OCI-LY1 (cell line): ENCODE results near the gene TMA7B.

Source experiments
- H2AFZ ChIP-seq: fragments of 200-600 bp; sonication (generic), shearing (Covaris generic); 2 replicates; pipeline ENCODE4 v1.6.0; 2014; ENCODE audit warnings: antibody characterized with exemption, mild to moderate bottlenecking, low read length
- H3F3A ChIP-seq: fragments of 200-600 bp; sonication (generic), shearing (Covaris generic); 2 replicates; pipeline ENCODE4 v1.6.0; 2014; ENCODE audit warnings: mild to moderate bottlenecking, antibody characterized with exemption, low read length, moderate library complexity; ENCODE audit not compliant: insufficient read depth
- H3K27ac ChIP-seq: fragments of 200-600 bp; sonication (generic); 2 replicates; pipeline ENCODE4 v1.5.1; 2014; ENCODE audit warnings: low read length, mixed run types, mild to moderate bottlenecking, low read depth; ENCODE audit not compliant: poor library complexity, severe bottlenecking
- H3K27me3 ChIP-seq: fragments of 200-600 bp; sonication (generic); 2 replicates; pipeline ENCODE4 v1.6.0; 2014; ENCODE audit warnings: antibody characterized with exemption, mild to moderate bottlenecking, low read length, moderate library complexity; ENCODE audit not compliant: insufficient read depth
- H3K36me3 ChIP-seq: fragments of 200-600 bp; sonication (generic); 2 replicates; pipeline ENCODE4 v1.6.1; 2014; ENCODE audit warnings: mild to moderate bottlenecking, antibody characterized with exemption, low read length, moderate library complexity, mixed read lengths; ENCODE audit not compliant: insufficient read depth
- H3K4me1 ChIP-seq: fragments of 200-600 bp; sonication (generic); 2 replicates; pipeline ENCODE4 v1.5.1; 2014; ENCODE audit warnings: mild to moderate bottlenecking, low read length, moderate library complexity; ENCODE audit not compliant: insufficient read depth, severe bottlenecking
- H3K4me2 ChIP-seq: fragments of 200-600 bp; sonication (generic), shearing (Covaris generic); 2 replicates; pipeline ENCODE4 v1.6.1; 2014; ENCODE audit warnings: low read length
- H3K4me3 ChIP-seq: fragments of 200-600 bp; sonication (generic); 2 replicates; pipeline ENCODE4 v1.5.1; 2014; ENCODE audit warnings: low read length, low read depth, mild to moderate bottlenecking, mixed read lengths; ENCODE audit not compliant: poor library complexity, severe bottlenecking
- H3K79me2 ChIP-seq: fragments of 200-600 bp; shearing (Covaris generic); 2 replicates; pipeline ENCODE4 v1.6.1; 2016; ENCODE audit warnings: mixed run types, low read length, mixed read lengths; ENCODE audit not compliant: insufficient read depth
- H3K9ac ChIP-seq: fragments of 200-600 bp; sonication (generic), shearing (Covaris generic); 2 replicates; pipeline ENCODE4 v1.6.1; 2014; ENCODE audit warnings: mild to moderate bottlenecking, low read length, mixed read lengths
- H3K9me2 ChIP-seq: fragments of 200-600 bp; sonication (generic), shearing (Covaris generic); 2 replicates; pipeline ENCODE4 v1.6.1; 2014; ENCODE audit warnings: low read depth, mild to moderate bottlenecking, low read length, mixed read lengths
- H3K9me3 ChIP-seq: fragments of 200-600 bp; shearing (Covaris generic); 2 replicates; pipeline ENCODE4 v1.6.1; 2014; ENCODE audit warnings: low read length, mixed read lengths
- H4K20me1 ChIP-seq: fragments of 200-600 bp; sonication (generic), shearing (Covaris generic); 2 replicates; pipeline ENCODE4 v1.6.0; 2016; ENCODE audit warnings: mild to moderate bottlenecking, low read length; ENCODE audit not compliant: insufficient read depth
- CTCF ChIP-seq: fragments of 200-600 bp; sonication (generic), shearing (Covaris generic); IDR thresholded peaks from 2 replicates; pipeline ENCODE4 v1.5.1; 2017; ENCODE audit warnings: mild to moderate bottlenecking, antibody characterized with exemption, low read length, moderate library complexity, mixed read lengths
- EZH2 ChIP-seq: fragments of 200-600 bp; sonication (generic), shearing (Covaris generic); IDR thresholded peaks from 2 replicates; pipeline ENCODE4 v1.8.0; 2017; ENCODE audit warnings: borderline replicate concordance, mixed run types, mild to moderate bottlenecking, antibody characterized with exemption, low read length, moderate library complexity, mixed read lengths

Gene TMA7B

GRCh38 chr22:39995393-39996252 is 35.4 kb downstream of the TMA7B start:
- Histone ChIP-seq H3K4me1 (no peaks in the 10 kb centered on the region), H3K27me3 (no peaks in the 10 kb centered on the region; the same call in 1 of the 2 replicates), H2AFZ (no peak overlapping the region), H3K9me2 (no peaks in the 10 kb centered on the region), H3K36me3 (no peaks in the 10 kb centered on the region), H3K9me3 (no peaks in the 10 kb centered on the region), H3K79me2 (no peaks in the 10 kb centered on the region), H3K27ac (no peak overlapping the region), H3F3A (no peaks in the 10 kb centered on the region), H3K4me3 (no peak overlapping the region), H4K20me1 (no peaks in the 10 kb centered on the region), H3K9ac (no peak overlapping the region), H3K4me2 (no peak overlapping the region)
- TF ChIP-seq CTCF (no peak), EZH2 (no peak)

- Histone ChIP-seq H3K4me2 (no peak overlapping the region), H3F3A (no peaks in the 10 kb centered on the region), H3K9me2 (no peaks in the 10 kb centered on the region), H3K36me3 (no peaks in the 10 kb centered on the region), H3K4me1 (no peaks in the 10 kb centered on the region), H3K79me2 (no peaks in the 10 kb centered on the region), H4K20me1 (no peaks in the 10 kb centered on the region), H3K4me3 (no peak overlapping the region), H3K9me3 (no peaks in the 10 kb centered on the region), H3K9ac (no peak overlapping the region), H3K27me3 (no peaks in the 10 kb centered on the region), H3K27ac (no peak overlapping the region), H2AFZ (no peak overlapping the region)
- TF ChIP-seq CTCF: no peak
- no peak for TF ChIP-seq EZH2
Measured at GRCh38 chr22:39996732-39997131, 36.5 kb downstream of the TMA7B start.

GRCh38 chr22:39997421-39997820 is 37.2 kb downstream of the TMA7B start:
- no peaks in the 10 kb centered on the region for H3K9me2 ChIP-seq
- no peaks in the 10 kb centered on the region for H3K4me1 ChIP-seq
- H3K4me3 ChIP-seq: no peak overlapping the region
- H3K27me3 ChIP-seq: no peaks in the 10 kb centered on the region
- no peak for TF ChIP-seq CTCF
- no peak for TF ChIP-seq EZH2
- H3K79me2 ChIP-seq: no peaks in the 10 kb centered on the region
- no peaks in the 10 kb centered on the region for H3F3A ChIP-seq
- H3K36me3 ChIP-seq: no peaks in the 10 kb centered on the region
- no peak overlapping the region for H3K4me2 ChIP-seq
- H3K9ac ChIP-seq: no peak overlapping the region
- no peaks in the 10 kb centered on the region for H3K9me3 ChIP-seq
- no peaks in the 10 kb centered on the region for H4K20me1 ChIP-seq
- no peak overlapping the region for H2AFZ ChIP-seq
- no peak overlapping the region for H3K27ac ChIP-seq
